Measurements from ENCODE around the gene IGFN1. TPM values are rescaled to one million over a fixed set of nuclear protein-coding genes. Genes with fewer than 3 reads are reported as not detected.

Gene IGFN1
- total RNA-seq, 2 experiments from 2014 or later, result not detected

GRCh38 chr1:201240171-201240570 is 49.5 kb downstream of the IGFN1 start:
- Histone ChIP-seq H3K27me3 (ENCODE audit: control insufficient read depth in 1 of 2, insufficient read depth in 2 of 2, low read length in 2 of 2) (peaks cover 4 to 25% of the 10 kb centered on the region in 2 experiments), H3K4me3 (ENCODE audit: low read length) (no peak overlapping the region), H3K36me3 (ENCODE audit: insufficient read depth, low read length) (no peaks in the 10 kb centered on the region), H3K27ac (ENCODE audit: low read depth in 1 of 2, low read length in 2 of 2) (no peak overlapping the region), H3K9me3 (ENCODE audit: control insufficient read depth in 1 of 2, insufficient read depth in 1 of 2, low read length in 2 of 2) (no peaks in the 10 kb centered on the region), H3K4me1 (ENCODE audit: insufficient read depth, low read length) (no peaks in the 10 kb centered on the region)
- H3K9me3 Mint-ChIP-seq, result no peaks in the 10 kb centered on the region
- no peak overlapping the region for H3K4me3 Mint-ChIP-seq
- no peaks in the 10 kb centered on the region for H3K36me3 Mint-ChIP-seq (ENCODE audit: low read depth)
- H3K4me1 Mint-ChIP-seq (ENCODE audit: low read depth), result no peaks in the 10 kb centered on the region
- no peak for DNase-seq
- TF ChIP-seq CTCF (IDR thresholded peaks at IDR 0.05), result no peak
- peaks cover 55% of the 10 kb centered on the region for H3K27me3 Mint-ChIP-seq
- ATAC-seq (ENCODE audit: poor library complexity), result no peak
- ChIA-PET CTCF (no interaction called here), POLR2A (no interaction called here)
- intact Hi-C loops (cut with DNase I, micrococcal nuclease), result no loop called here
- H3K27ac Mint-ChIP-seq, result no peak overlapping the region

GRCh38 chr1:201241736-201242135 is 51.1 kb downstream of the IGFN1 start:
- Histone ChIP-seq H3K27ac (ENCODE audit: low read depth in 1 of 2, low read length in 2 of 2) (no peak overlapping the region), H3K36me3 (ENCODE audit: insufficient read depth, low read length) (no peaks in the 10 kb centered on the region), H3K4me1 (ENCODE audit: insufficient read depth, low read length) (no peaks in the 10 kb centered on the region), H3K27me3 (ENCODE audit: control insufficient read depth in 1 of 2, insufficient read depth in 2 of 2, low read length in 2 of 2) (peaks cover 4 to 25% of the 10 kb centered on the region in 2 experiments), H3K9me3 (ENCODE audit: control insufficient read depth in 1 of 2, insufficient read depth in 1 of 2, low read length in 2 of 2) (no peaks in the 10 kb centered on the region), H3K4me3 (ENCODE audit: low read length) (no peak overlapping the region)
- CTCF ChIA-PET, result no interaction called here
- H3K27me3 Mint-ChIP-seq, result peaks cover 66% of the 10 kb centered on the region
- no peak overlapping the region for H3K27ac Mint-ChIP-seq
- ATAC-seq (ENCODE audit: poor library complexity) (no peak), DNase-seq (no peak)
- no peak overlapping the region for H3K4me3 Mint-ChIP-seq
- H3K4me1 Mint-ChIP-seq (ENCODE audit: low read depth), result no peaks in the 10 kb centered on the region
- no peaks in the 10 kb centered on the region for H3K9me3 Mint-ChIP-seq
- POLR2A ChIA-PET, result no interaction called here
- intact Hi-C loops (cut with DNase I, micrococcal nuclease), result no loop called here
- TF ChIP-seq CTCF (IDR thresholded peaks at IDR 0.05), result no peak
- H3K36me3 Mint-ChIP-seq (ENCODE audit: low read depth), result no peaks in the 10 kb centered on the region

- H3K27me3 ChIP-seq (ENCODE audit: control insufficient read depth in 1 of 2, insufficient read depth in 2 of 2, low read length in 2 of 2), result peaks cover 4 to 25% of the 10 kb centered on the region in 2 experiments
- no peak for DNase-seq
- H3K4me3 ChIP-seq (ENCODE audit: low read length), result no peak overlapping the region
- intact Hi-C loops (cut with DNase I, micrococcal nuclease), result no loop called here
- peaks cover 69% of the 10 kb centered on the region for H3K27me3 Mint-ChIP-seq
- no peak overlapping the region for H3K27ac ChIP-seq (ENCODE audit: low read depth in 1 of 2, low read length in 2 of 2)
- H3K4me1 Mint-ChIP-seq (ENCODE audit: low read depth), result no peaks in the 10 kb centered on the region
- ChIA-PET CTCF (no interaction called here), POLR2A (no interaction called here)
- H3K27ac Mint-ChIP-seq, result no peak overlapping the region
- no peak overlapping the region for H3K4me3 Mint-ChIP-seq
- no peaks in the 10 kb centered on the region for H3K36me3 Mint-ChIP-seq (ENCODE audit: low read depth)
- no peaks in the 10 kb centered on the region for H3K36me3 ChIP-seq (ENCODE audit: insufficient read depth, low read length)
- no peak for TF ChIP-seq CTCF (IDR thresholded peaks at IDR 0.05)
- no peaks in the 10 kb centered on the region for H3K9me3 ChIP-seq (ENCODE audit: control insufficient read depth in 1 of 2, insufficient read depth in 1 of 2, low read length in 2 of 2)
- no peaks in the 10 kb centered on the region for H3K4me1 ChIP-seq (ENCODE audit: insufficient read depth, low read length)
- no peak for ATAC-seq (ENCODE audit: poor library complexity)
- no peaks in the 10 kb centered on the region for H3K9me3 Mint-ChIP-seq
These were observed 54.5 kb downstream of the IGFN1 start for GRCh38 chr1:201245082-201245481.

Measured in CD4-positive, alpha-beta T cell (primary cell).